ENCODE measurements around the gene ZNF547.

- no peak for TF ChIP-seq TAF1 (IDR thresholded peaks at IDR 0.05; ENCODE audit: borderline replicate concordance, insufficient read depth, low read length)
- no peak for TF ChIP-seq REST (IDR thresholded peaks at IDR 0.05; ENCODE audit: insufficient read depth in 1 of 2, low read depth in 2 of 2, low read length in 2 of 2)
- TF ChIP-seq POLR2AphosphoS5 (IDR thresholded peaks at IDR 0.05; ENCODE audit: low read depth, low read length): no peak
- TF ChIP-seq SIN3A (IDR thresholded peaks at IDR 0.05; ENCODE audit: borderline replicate concordance, insufficient read depth, low read length): no peak
- TF ChIP-seq FOXP2 (optimal IDR thresholded peaks at IDR 0.05; ENCODE audit: borderline replicate concordance, extremely low read depth, extremely low read length, insufficient read depth): no peak
Measured at GRCh38 chr19:57327993-57328392, 35.4 kb upstream of the ZNF547 start.
